GM19035 (cell line): ENCODE data around the gene CACYBP.
A peak's percentile ranks its signal among the peaks of the same experiment; 100 is the strongest.

ENCODE experiments used
- ATAC-seq: cut with Tn5 transposase; IDR thresholded peaks from one replicate; pipeline ENCODE4 v1.9.1; 2021; ENCODE audit not compliant: unreplicated experiment

Gene CACYBP

GRCh38 chr1:174999936-175000696 lies at the start of gene CACYBP:
CACYBP (plus strand) TSS chr1:174999947; CDS start chr1:175000181, 234 bp downstream.
- peak; percentile 22 for ATAC-seq

- ATAC-seq: peak; percentile 49
These were observed 46.3 kb upstream of the CACYBP start for GRCh38 chr1:174953285-174954072.

GRCh38 chr1:174954073-174954460 lies 45.7 kb upstream of the CACYBP start:
- peak; percentile 12 for ATAC-seq

- no peak for ATAC-seq
These were observed 44.8 kb upstream of the CACYBP start for GRCh38 chr1:174954671-174955669.

GRCh38 chr1:174956086-174956485 lies 43.7 kb upstream of the CACYBP start:
- no peak for ATAC-seq

DNA sequence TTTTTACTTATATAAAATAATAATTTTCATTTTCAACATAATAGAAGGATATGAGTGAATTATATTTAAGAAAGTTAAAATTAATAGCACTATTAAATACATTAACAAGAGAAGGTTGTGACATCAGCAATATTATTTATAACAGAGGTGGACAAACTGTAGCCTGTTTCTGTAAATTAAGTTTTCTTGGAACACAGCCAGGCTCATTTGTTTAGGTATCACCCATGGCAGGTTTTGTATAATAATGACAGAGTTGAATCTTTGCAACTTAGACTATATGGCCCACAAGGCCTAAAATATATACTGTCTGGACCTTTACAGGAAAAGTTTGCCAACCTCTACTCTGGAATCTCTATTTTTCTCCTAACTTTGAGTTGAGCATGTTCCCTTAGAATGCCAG lies 42.8 kb upstream of the CACYBP start:
- ATAC-seq: no peak

GRCh38 chr1:174957829-174958228 lies 41.9 kb upstream of the CACYBP start:
- ATAC-seq: no peak

GRCh38 chr1:174958396-174958795 lies 41.4 kb upstream of the CACYBP start:
- no peak for ATAC-seq

GRCh38 chr1:174960362-174960761 lies 39.4 kb upstream of the CACYBP start:
- no peak for ATAC-seq

DNA sequence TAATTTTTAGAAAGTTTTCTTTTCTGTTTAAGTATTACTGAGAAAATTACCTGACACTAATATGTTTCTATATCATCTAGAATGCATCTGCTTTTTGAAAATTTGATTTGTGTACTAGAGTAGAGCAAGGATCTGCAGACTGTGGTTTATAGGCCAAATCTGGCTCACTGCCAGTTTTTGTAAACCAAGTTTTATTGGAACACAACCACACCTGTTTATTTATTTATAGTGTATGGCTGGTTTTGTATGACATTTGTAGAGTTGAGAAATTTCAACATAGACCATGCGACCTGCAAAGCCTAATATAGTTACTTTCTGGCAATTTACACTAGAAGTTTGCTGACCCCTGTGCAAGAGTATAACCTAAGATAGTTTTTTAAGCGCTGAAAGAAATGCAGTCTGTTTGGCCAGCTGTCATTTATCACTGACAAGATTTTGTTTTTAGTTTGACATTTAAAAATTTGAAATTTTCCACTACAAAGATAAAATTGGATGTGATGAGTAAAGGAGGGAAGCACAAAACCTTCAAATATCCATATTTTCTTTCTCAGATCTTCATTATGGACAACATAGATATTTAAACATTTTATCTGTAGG lies 36.1 kb upstream of the CACYBP start:
- ATAC-seq: no peak

DNA sequence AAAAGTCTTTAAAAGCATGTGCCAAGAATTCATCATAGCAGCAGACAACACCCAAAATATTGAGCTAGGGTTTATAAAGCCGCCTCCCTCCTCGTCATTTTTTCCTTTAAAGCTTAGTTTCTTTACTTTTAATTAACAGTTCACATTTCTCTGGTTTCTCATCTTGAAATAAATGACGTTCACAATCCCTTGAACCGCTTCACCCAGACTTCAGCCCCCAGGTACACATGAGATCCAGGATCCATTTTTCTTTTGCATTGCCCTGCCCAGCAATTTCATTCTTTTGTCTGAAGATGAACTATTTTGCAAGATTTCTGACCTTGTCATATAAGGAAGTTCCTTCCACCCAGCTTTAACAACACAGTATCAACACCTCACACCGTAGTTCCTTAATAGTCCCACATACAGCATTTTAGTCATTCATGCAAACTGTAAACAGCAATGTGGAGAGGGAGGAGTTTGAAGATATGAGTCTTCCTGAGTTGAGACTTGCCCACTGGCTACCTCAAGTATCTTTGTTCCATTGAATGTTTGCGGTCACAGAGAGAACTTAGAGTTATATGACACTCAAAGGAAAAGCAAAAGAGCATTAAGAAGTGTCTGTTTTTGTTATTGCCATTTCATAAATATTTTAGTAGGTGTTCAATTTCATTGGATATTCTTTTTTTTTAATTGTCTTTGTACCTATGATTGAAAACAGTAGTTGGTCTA lies 35.3 kb upstream of the CACYBP start:
- peak; percentile 43 for ATAC-seq

DNA sequence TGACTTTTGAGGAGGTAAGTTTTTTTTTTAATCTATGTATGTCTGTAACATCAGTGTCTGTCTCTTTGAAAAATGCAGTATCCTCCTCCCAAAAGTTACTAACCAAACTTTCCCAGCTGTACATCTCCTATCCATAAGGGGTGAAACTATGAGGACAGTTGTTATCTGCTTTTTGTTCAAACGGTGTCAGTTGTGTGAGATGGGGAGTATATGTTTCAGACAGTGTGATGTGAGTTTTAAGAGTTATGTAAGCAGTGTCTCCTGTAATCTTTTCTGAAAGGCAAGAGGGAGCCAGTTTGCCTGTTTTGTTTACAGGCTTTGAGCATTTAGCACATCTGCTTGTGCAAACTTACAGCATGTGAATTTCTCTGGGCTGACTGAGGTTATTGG lies 34.8 kb upstream of the CACYBP start:
- ATAC-seq: no peak

GRCh38 chr1:174965362-174966007 lies 34.3 kb upstream of the CACYBP start:
- no peak for ATAC-seq

DNA sequence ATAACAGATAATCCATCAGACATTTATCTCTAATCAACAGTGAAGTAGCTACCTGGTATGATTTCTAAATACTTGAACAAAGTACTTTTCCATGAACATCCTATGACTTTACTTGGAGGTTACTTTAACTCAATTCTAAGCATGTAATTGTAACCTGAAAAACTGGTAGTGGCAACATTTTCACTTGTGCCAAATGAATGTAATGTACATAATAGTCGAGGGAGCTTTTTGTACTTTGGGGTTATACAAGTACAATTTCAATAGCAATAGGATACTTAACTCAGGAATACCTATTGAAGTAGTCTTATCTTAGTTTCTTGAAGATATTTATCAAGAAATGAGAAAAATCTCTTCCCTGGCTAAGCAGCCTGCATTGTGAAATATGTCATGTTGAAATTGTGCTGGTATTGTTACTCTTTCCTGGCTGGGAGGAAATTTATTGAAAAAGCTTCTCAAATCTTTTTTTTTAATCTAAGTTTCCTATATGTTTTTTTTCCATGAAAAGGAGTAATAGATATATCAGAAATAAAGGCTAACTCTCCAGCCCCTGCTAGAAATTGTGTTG lies 33.7 kb upstream of the CACYBP start:
- no peak for ATAC-seq

- no peak for ATAC-seq
These were observed 31.7 kb upstream of the CACYBP start for GRCh38 chr1:174967845-174968705.

DNA sequence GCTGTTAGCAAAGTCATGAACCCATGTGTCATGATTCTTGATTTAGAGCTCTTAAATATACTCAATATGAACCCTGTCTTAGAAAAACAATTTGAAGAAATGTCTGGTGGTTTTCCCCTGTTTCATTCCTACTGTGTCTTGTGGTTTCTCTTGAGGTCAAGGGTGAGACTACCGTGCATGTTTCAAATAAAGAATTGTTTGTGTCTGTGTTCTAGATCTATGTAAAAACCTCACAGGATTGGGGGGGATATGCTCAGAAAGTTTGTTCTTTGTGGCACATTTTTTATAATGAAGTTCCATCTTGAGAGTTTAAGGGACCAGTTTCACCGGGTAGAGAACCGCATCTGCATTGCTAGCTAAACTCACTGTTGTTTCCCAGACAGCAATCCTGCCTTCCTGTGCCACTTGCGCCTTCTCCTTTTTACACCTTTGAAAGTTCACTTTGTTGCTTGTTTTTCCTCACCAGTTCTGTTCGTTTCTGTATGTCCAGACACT lies 30.9 kb upstream of the CACYBP start:
- peak; percentile 73 for ATAC-seq

- ATAC-seq: no peak
These were observed 29.8 kb upstream of the CACYBP start for GRCh38 chr1:174969977-174970376.

DNA sequence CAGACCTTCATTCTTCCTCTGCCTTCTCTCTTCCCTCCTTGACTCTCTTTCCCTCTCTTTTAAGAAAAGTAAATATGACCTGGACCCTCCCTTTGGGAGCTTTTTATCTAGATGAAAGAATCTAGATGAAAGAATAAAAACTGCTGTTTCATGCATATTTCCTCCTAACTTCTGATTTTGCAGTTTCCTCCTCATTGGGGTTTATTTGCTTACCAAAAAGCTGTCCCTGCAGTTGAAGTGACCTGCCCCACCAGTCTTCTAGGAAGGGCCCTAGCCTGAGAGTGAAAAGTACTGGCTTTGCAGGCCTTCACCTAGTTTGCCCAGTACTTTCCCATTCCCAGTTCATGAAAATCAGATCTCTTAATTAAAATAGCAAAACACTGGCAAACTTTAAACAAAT lies 28.3 kb upstream of the CACYBP start:
- no peak for ATAC-seq
